Subcutaneous abdominal adipose tissue (tissue), 5 donors: ENCODE data around the gene HDGFL2.

ENCODE experiments used
- H3K27ac ChIP-seq: one replicate; pipeline ENCODE4 v1.7.0; 2013; ENCODE audit warnings: low read depth, mild to moderate bottlenecking, inconsistent platforms, low read length, moderate library complexity
- H3K27me3 ChIP-seq, 5 donors: one replicate each; pipeline ENCODE4 v1.7.0; 2013; ENCODE audit warnings: low read length in 5 of 5, inconsistent platforms in 1 of 5; ENCODE audit not compliant: control insufficient read depth in 5 of 5, insufficient read depth in 4 of 5
- H3K36me3 ChIP-seq, 5 donors: one replicate each; pipeline ENCODE4 v1.7.0; 2013; ENCODE audit warnings: low read length in 5 of 5; ENCODE audit not compliant: control insufficient read depth in 5 of 5, insufficient read depth in 5 of 5
- H3K4me1 ChIP-seq, 5 donors: one replicate each; pipeline ENCODE4 v1.7.0; 2013; ENCODE audit warnings: low read length in 5 of 5, mild to moderate bottlenecking in 3 of 5, moderate library complexity in 1 of 5; ENCODE audit not compliant: control insufficient read depth in 5 of 5, insufficient read depth in 5 of 5
- H3K4me3 ChIP-seq, 5 donors: one replicate each; pipeline ENCODE4 v1.7.0; 2013; ENCODE audit warnings: low read length in 5 of 5, low read depth in 1 of 5
- H3K9ac ChIP-seq, 5 donors: one replicate each; pipeline ENCODE4 v1.7.0; 2013; ENCODE audit warnings: low read length in 5 of 5, mild to moderate bottlenecking in 4 of 5, moderate library complexity in 3 of 5
- H3K9me3 ChIP-seq, 5 donors: one replicate each; pipeline ENCODE4 v1.7.0; 2013; ENCODE audit warnings: low read length in 5 of 5; ENCODE audit not compliant: control insufficient read depth in 5 of 5
- donor health status: healthy.
- donor health status: healthy.
- donor health status: healthy.
- donor health status: healthy.
- donor health status: healthy.

The HDGFL2 gene

GRCh38 chr19:4491446-4491845 lies 19.3 kb downstream of the HDGFL2 start:
- Histone ChIP-seq H3K9ac (no peak overlapping the region), H3K4me1 (no peaks in the 10 kb centered on the region), H3K27ac (no peak overlapping the region), H3K36me3 (peaks cover 0 to 83% (median 68%) of the 10 kb centered on the region in 5 donors), H3K4me3 (no peak overlapping the region), H3K27me3 (no peaks in the 10 kb centered on the region), H3K9me3 (no peaks in the 10 kb centered on the region)

- H3K4me3 ChIP-seq: no peak overlapping the region
- H3K27ac ChIP-seq: no peak overlapping the region
- no peaks in the 10 kb centered on the region for H3K4me1 ChIP-seq
- H3K9me3 ChIP-seq: no peaks in the 10 kb centered on the region
- no peak overlapping the region for H3K9ac ChIP-seq
- no peaks in the 10 kb centered on the region for H3K27me3 ChIP-seq
- H3K36me3 ChIP-seq: peaks cover 0 to 87% (median 71%) of the 10 kb centered on the region in 5 donors
Observed at GRCh38 chr19:4492337-4493103, 20.4 kb downstream of the HDGFL2 start.

- Histone ChIP-seq H3K36me3 (peaks cover 0 to 90% (median 76%) of the 10 kb centered on the region in 5 donors), H3K4me1 (no peaks in the 10 kb centered on the region), H3K4me3 (no peak overlapping the region), H3K9me3 (no peaks in the 10 kb centered on the region), H3K27ac (no peak overlapping the region), H3K27me3 (no peaks in the 10 kb centered on the region), H3K9ac (no peak overlapping the region)
Observed at GRCh38 chr19:4493104-4493928, 21.2 kb downstream of the HDGFL2 start.

DNA sequence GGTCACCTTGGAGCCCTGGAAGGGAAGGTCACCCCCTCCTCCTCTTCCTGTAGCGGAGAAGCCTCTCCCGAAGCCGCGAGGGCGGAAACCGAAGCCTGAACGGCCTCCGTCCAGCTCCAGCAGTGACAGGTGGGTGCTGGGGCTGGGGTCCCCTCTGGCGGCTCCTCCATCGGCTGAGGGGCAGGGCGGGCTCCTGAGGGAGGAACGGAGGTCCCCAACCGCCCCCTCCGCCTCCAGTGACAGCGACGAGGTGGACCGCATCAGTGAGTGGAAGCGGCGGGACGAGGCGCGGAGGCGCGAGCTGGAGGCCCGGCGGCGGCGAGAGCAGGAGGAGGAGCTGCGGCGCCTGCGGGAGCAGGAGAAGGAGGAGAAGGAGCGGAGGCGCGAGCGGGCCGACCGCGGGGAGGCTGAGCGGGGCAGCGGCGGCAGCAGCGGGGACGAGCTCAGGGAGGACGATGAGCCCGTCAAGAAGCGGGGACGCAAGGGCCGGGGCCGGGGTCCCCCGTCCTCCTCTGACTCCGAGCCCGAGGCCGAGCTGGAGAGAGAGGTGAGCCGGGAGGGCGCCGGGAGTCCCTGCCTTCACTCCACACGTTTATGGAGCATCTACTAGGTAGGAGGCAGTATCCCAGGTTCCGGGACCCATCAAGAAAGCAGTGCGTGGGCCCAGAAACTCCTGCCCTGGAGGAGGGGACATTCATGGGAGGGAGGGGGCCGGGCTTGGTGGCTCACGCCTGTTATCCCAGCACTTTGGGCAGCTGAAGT lies 22.0 kb downstream of the HDGFL2 start:
- H3K27me3 ChIP-seq: no peaks in the 10 kb centered on the region
- peaks cover 0 to 89% (median 74%) of the 10 kb centered on the region in 5 donors for H3K36me3 ChIP-seq
- H3K9ac ChIP-seq: no peak overlapping the region

GRCh38 chr19:4494691-4495064 lies 22.6 kb downstream of the HDGFL2 start:
- Histone ChIP-seq H3K4me3 (no peak overlapping the region), H3K9ac (no peak overlapping the region), H3K4me1 (no peaks in the 10 kb centered on the region), H3K27me3 (no peaks in the 10 kb centered on the region), H3K9me3 (no peaks in the 10 kb centered on the region), H3K36me3 (peaks cover 0 to 85% (median 72%) of the 10 kb centered on the region in 5 donors), H3K27ac (no peak overlapping the region)

More for the DNA sequence above, 22.0 kb downstream of the HDGFL2 start:
- Histone ChIP-seq H3K27ac (no peak overlapping the region), H3K4me1 (no peaks in the 10 kb centered on the region), H3K4me3 (no peak overlapping the region), H3K9me3 (no peaks in the 10 kb centered on the region)

DNA sequence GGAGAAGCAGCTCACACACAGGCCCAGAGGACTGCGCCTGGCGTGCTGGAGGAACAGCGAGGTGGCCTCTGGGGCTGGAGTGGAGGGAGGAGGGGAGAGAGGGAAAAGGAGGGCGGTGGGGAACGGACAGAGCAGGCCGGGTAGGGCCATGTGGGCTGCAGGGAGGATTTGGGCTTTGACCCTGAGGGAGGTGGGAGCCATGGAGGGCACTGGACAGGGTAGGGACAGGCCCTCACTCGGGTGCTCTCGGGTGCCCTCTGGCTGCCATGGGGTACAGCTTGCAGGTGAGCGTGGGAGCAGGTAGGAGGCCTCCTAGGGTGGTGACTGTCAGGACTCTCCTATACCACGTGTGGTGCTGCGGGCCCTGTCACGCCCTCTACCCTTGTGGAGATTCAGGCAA lies 23.4 kb downstream of the HDGFL2 start:
- Histone ChIP-seq H3K27ac (no peak overlapping the region), H3K27me3 (no peaks in the 10 kb centered on the region), H3K4me3 (no peak overlapping the region), H3K36me3 (peaks cover 0 to 85% (median 67%) of the 10 kb centered on the region in 5 donors), H3K9me3 (no peaks in the 10 kb centered on the region), H3K4me1 (no peaks in the 10 kb centered on the region), H3K9ac (no peak overlapping the region)

DNA sequence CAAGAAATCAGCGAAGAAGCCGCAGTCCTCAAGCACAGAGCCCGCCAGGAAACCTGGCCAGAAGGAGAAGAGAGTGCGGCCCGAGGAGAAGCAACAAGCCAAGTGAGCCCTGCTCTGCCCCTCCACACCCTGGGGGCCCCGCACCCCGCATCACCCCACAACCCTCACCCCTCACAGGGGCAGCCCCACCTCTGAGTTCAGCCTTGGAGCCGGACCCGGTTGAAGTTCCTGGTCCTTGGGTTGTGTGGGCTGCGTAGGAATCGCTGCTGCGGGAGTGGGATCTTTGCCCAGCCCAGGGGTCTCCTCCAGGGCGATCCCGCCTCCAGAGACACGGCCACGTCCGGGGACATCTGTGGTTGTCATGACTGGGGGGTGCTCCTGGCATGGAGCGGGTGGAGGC lies 24.2 kb downstream of the HDGFL2 start:
- Histone ChIP-seq H3K4me3 (no peak overlapping the region), H3K27ac (no peak overlapping the region), H3K36me3 (peaks cover 0 to 89% (median 73%) of the 10 kb centered on the region in 5 donors), H3K4me1 (peaks cover 0 to 3% (median 0%) of the 10 kb centered on the region in 5 donors), H3K9ac (no peak overlapping the region), H3K27me3 (no peaks in the 10 kb centered on the region), H3K9me3 (no peaks in the 10 kb centered on the region)

GRCh38 chr19:4497770-4498389 lies 25.8 kb downstream of the HDGFL2 start:
- no peak overlapping the region for H3K27ac ChIP-seq
- peaks cover 3 to 16% (median 10%) of the 10 kb centered on the region in 5 donors for H3K4me1 ChIP-seq
- no peak overlapping the region for H3K4me3 ChIP-seq
- H3K36me3 ChIP-seq: peaks cover 0 to 90% (median 78%) of the 10 kb centered on the region in 5 donors
- H3K27me3 ChIP-seq: no peaks in the 10 kb centered on the region
- H3K9me3 ChIP-seq: no peaks in the 10 kb centered on the region
- no peak overlapping the region for H3K9ac ChIP-seq

DNA sequence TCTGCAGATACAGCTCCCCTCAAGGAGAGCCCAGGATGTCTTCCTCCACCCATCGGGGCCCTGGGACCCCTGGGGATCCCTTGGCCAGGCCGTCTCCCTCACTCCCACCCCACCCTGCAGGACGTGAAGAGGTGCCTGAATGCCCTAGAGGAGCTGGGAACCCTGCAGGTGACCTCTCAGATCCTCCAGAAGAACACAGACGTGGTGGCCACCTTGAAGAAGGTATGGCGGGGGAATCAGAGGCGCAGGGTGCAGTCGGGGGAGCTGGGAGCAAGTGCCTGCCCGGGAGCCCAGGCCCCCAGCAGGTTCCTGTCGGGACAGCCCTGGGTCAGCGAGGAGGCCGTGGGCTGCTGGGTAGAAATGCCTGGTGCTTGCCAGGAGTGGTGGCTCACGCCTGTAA lies 26.6 kb downstream of the HDGFL2 start:
- Histone ChIP-seq H3K9ac (no peak overlapping the region), H3K27ac (no peak overlapping the region), H3K9me3 (no peaks in the 10 kb centered on the region), H3K4me1 (peaks cover 3 to 24% (median 18%) of the 10 kb centered on the region in 5 donors), H3K36me3 (peaks cover 0 to 90% (median 79%) of the 10 kb centered on the region in 5 donors), H3K27me3 (no peaks in the 10 kb centered on the region), H3K4me3 (no peak overlapping the region)
